ENCODE measurements around the gene ACOT11.

Gene ACOT11

GRCh38 chr1:54596756-54597155 lies 48.7 kb downstream of the ACOT11 start:
- DNase-seq (ENCODE audit: low read depth, low spot score) = no peak
- no peak for TF ChIP-seq CTCF (IDR thresholded peaks at IDR 0.05; ENCODE audit: insufficient read depth, low read length, missing control alignments)
- no peak overlapping the region for H3K4me3 ChIP-seq (ENCODE audit: low read depth, low read length)
- POLR2A ChIA-PET = no interaction called here
- CTCF ChIA-PET = no interaction called here

DNA sequence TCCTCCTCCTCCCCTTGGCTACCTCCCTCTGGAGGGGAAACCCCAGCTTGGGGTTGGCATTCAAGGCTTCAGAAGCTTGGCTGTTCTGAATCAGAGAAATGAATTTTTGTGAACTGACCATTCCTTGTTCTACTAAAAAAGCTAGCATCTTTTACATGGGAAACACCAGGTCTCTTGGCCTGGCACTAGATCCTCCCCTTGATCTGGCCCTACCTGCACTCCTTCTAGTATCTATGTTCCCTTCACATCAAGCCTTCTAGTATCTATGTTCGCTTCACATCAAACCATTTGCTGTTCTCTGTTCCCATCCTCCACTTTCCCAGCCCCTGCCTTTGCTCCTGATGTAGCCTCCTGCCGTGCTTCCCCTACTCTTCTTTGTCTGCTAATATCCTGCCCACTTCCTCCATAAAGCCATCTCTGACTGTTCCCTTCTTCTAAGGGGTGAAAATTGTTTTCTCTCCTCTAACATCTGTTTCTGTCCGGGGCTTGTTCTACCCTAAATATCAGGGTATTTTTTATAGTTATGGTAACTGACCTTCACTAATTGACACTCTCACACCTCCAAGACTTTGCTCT lies 49.5 kb downstream of the ACOT11 start:
- POLR2A ChIA-PET = no interaction called here
- TF ChIP-seq CTCF (IDR thresholded peaks at IDR 0.05; ENCODE audit: insufficient read depth, low read length, missing control alignments) = no peak
- no peak for DNase-seq (ENCODE audit: low read depth, low spot score)
- CTCF ChIA-PET = no interaction called here
- no peak overlapping the region for H3K4me3 ChIP-seq (ENCODE audit: low read depth, low read length)

DNA sequence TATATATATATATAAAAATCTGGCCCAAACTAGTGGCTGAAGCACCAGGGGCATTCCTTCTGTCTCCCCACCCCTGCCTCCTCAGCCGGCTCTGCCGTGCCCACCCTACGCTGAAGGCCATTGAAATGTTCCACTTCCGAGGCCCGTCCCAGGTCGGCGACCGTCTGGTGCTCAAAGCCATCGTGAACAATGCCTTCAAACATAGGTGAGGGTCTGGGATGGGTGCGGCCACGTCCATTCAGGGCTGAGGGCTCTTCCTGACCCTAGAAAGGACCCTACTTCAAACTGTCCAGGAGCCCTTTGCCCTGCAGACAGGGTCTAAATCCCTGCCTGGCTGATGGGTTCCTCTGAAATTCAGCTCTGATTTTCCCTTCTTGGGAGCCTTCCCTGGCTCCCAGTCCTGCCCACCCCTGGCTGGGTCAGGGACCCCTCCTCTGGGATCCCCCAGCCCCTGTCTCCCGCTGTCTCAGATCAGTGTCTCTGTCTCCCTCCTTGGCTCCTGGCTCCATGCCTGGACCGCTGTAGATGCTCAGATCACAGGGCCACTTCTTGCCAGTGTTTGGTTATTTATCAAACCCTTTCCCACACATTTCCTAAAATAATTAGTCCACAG lies 51.3 kb downstream of the ACOT11 start:
- no peak for DNase-seq (ENCODE audit: low read depth, low spot score)
- ChIA-PET CTCF (no interaction called here), POLR2A (no interaction called here)
- no peak for TF ChIP-seq CTCF (IDR thresholded peaks at IDR 0.05; ENCODE audit: insufficient read depth, low read length, missing control alignments)
- H3K4me3 ChIP-seq (ENCODE audit: low read depth, low read length) = no peak overlapping the region

GRCh38 chr1:54600947-54601721 lies 53.1 kb downstream of the ACOT11 start:
- POLR2A ChIA-PET = no interaction called here
- CTCF ChIA-PET = no interaction called here
- DNase-seq (ENCODE audit: low read depth, low spot score) = no peak
- TF ChIP-seq CTCF (IDR thresholded peaks at IDR 0.05; ENCODE audit: insufficient read depth, low read length, missing control alignments) = no peak
- H3K4me3 ChIP-seq (ENCODE audit: low read depth, low read length) = no peak overlapping the region

GRCh38 chr1:54601730-54602129 lies 53.7 kb downstream of the ACOT11 start:
- DNase-seq (ENCODE audit: low read depth, low spot score) = no peak
- no peak overlapping the region for H3K4me3 ChIP-seq (ENCODE audit: low read depth, low read length)
- TF ChIP-seq CTCF (IDR thresholded peaks at IDR 0.05; ENCODE audit: insufficient read depth, low read length, missing control alignments) = no peak
- POLR2A ChIA-PET = no interaction called here
- CTCF ChIA-PET = no interaction called here

DNA sequence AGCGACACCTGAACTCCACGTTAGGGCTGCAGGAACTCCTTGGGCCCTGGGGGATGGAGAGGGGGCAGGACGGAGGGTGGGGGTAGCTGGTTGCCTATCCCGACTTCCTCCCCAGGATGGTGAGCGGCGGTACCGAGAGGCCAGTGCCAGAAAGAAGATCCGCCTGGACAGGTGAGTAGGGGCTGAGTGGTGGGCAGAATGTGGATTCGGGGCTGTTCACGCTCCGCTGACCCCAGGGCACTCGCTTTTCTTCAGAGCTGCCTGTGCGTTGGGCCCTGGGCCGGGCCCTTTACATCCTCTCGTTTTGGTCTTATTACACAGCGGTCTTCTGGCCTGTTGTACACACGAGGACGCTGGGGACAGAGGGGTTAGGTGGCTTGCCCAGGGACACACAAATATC lies 54.5 kb downstream of the ACOT11 start:
- ChIA-PET POLR2A (no interaction called here), CTCF (interaction anchor here (0.9 kb wide), 1 partner anchor 11 kb away, joined by 4 read pairs; no protein-coding TSS in a partner anchor)
- H3K4me3 ChIP-seq (ENCODE audit: low read depth, low read length) = no peak overlapping the region
- DNase-seq (ENCODE audit: low read depth, low spot score) = no peak
- TF ChIP-seq CTCF (IDR thresholded peaks at IDR 0.05; ENCODE audit: insufficient read depth, low read length, missing control alignments) = no peak

All from AG04449 (cell line).